K562 treated with DMSO at 1 percent for 48 hours (cell line): Measurements from ENCODE around the gene MT2A. TPM values are rescaled to one million over a fixed set of nuclear protein-coding genes. Genes with fewer than 3 reads are reported as not detected.

Experiments used
- total RNA-seq: library from RNA; unstranded; fragments of 300-600 nt; gene quantifications from 2 replicates; pipeline ENCODE4 v1.2.3, GENCODE V29; 2022; ENCODE audit warnings: low replicate concordance; ENCODE audit errors: extremely low read depth

MT2A gene
- total RNA-seq = not detected in 2 replicates

GRCh38 chr16:56608043-56608875, at the start of gene MT2A:
TSS of gene MT2A (plus strand) at chr16:56608584. CDS start at chr16:56608656, 72 bp downstream.

GRCh38 chr16:56564793-56565477, 43.4 kb upstream of the MT2A start, which contains the start of gene MT4:
TSS of gene MT4 (plus strand) at chr16:56565073. CDS start at chr16:56565129, 56 bp downstream.

GRCh38 chr16:56589141-56590039, 19.0 kb upstream of the MT2A start, which contains the start of gene MT3:
TSS of gene MT3 (plus strand) at chr16:56589528. CDS start at chr16:56589591, 63 bp downstream.

GRCh38 chr16:56625140-56625942, 17.0 kb downstream of the MT2A start, which contains the start of gene MT1E:
TSS of gene MT1E (plus strand) at chr16:56625781. CDS start at chr16:56625852, 71 bp downstream.

GRCh38 chr16:56632156-56632847, 23.9 kb downstream of the MT2A start, which contains the start of gene MT1M:
TSS of gene MT1M (plus strand) at chr16:56632659. CDS start at chr16:56632732, 73 bp downstream.

GRCh38 chr16:56637814-56638750, 29.7 kb downstream of the MT2A start, which contains the start of gene MT1A:
TSS of gene MT1A (plus strand) at chr16:56638666. CDS start at chr16:56638739, 73 bp downstream.

GRCh38 chr16:56651586-56651985, 43.2 kb downstream of the MT2A start, which contains the start of gene MT1B:
TSS of gene MT1B (plus strand) at chr16:56651886. CDS start at chr16:56651954, 68 bp downstream.

GRCh38 chr16:56657555-56658326, 49.4 kb downstream of the MT2A start, which contains the start of gene MT1F:
TSS of gene MT1F (plus strand) at chr16:56657959. CDS start at chr16:56658059, 100 bp downstream.

Other genes starting within 250 kb of the MT2A start
- gene AMFR, start 183.0 kb upstream of the MT2A start, total RNA-seq = not detected in 2 replicates
- not detected in 2 replicates for gene NUDT21, start 157.3 kb upstream of the MT2A start, total RNA-seq
- not detected in 2 replicates for gene OGFOD1, start 157.0 kb upstream of the MT2A start, total RNA-seq
- gene BBS2, start 88.6 kb upstream of the MT2A start, total RNA-seq = not detected in 2 replicates
- not detected in 2 replicates for gene MT4, start 43.5 kb upstream of the MT2A start, total RNA-seq
- gene MT3, start 19.1 kb upstream of the MT2A start, total RNA-seq = not detected in 2 replicates
- not detected in 2 replicates for gene MT1E, start 17.2 kb downstream of the MT2A start, total RNA-seq
- gene MT1M, start 24.1 kb downstream of the MT2A start, total RNA-seq = not detected in 2 replicates
- gene MT1A, start 30.1 kb downstream of the MT2A start, total RNA-seq = not detected in 2 replicates
- not detected in 2 replicates for gene MT1B, start 43.3 kb downstream of the MT2A start, total RNA-seq
- gene MT1F, start 49.4 kb downstream of the MT2A start, total RNA-seq = not detected in 2 replicates
- gene MT1G, start 59.5 kb downstream of the MT2A start, total RNA-seq = not detected in 2 replicates
- not detected in 2 replicates for gene MT1H, start 61.2 kb downstream of the MT2A start, total RNA-seq
- not detected in 2 replicates for gene MT1X, start 73.9 kb downstream of the MT2A start, total RNA-seq
- gene NUP93, start 121.5 kb downstream of the MT2A start, total RNA-seq = 184 TPM in 1 of 2 replicates, not detected in the other